DND-41 (cell line): ENCODE data around the gene POLDIP3.
A peak's percentile ranks its signal among the peaks of the same experiment; 100 is the strongest.

Experiments used
- ATAC-seq: fragments of 200-7000 bp; cut with Tn5 transposase; 3 replicates; pipeline ENCODE4 v1.9.1; 2021; ENCODE audit warnings: low read depth; ENCODE audit not compliant: insufficient read depth
- DNase-seq: peaks from one replicate; pipeline ENCODE4 v3.0.0-alpha.2; 2020
- H2AFZ ChIP-seq: 2 replicates; pipeline ENCODE4 v1.6.0; 2012; ENCODE audit warnings: low read depth, low read length
- H3K27ac ChIP-seq: 2 replicates; pipeline ENCODE4 v1.5.1; 2012; ENCODE audit warnings: low read length, inconsistent platforms
- H3K27me3 ChIP-seq: fragments of 200-600 bp; sonication (generic); 2 replicates; pipeline ENCODE4 v1.6.0; 2012; ENCODE audit warnings: low read length, mild to moderate bottlenecking, inconsistent platforms; ENCODE audit not compliant: insufficient read depth, poor library complexity
- H3K36me3 ChIP-seq: 2 replicates; pipeline ENCODE4 v1.5.1; 2012; ENCODE audit warnings: low read length, inconsistent platforms; ENCODE audit not compliant: insufficient read depth
- H3K4me1 ChIP-seq: 2 replicates; pipeline ENCODE4 v1.5.1; 2012; ENCODE audit warnings: mild to moderate bottlenecking, low read length; ENCODE audit not compliant: insufficient read depth
- H3K4me2 ChIP-seq: 2 replicates; pipeline ENCODE4 v1.6.0; 2012; ENCODE audit warnings: mild to moderate bottlenecking, moderate library complexity, low read length, inconsistent platforms; ENCODE audit not compliant: insufficient read depth
- H3K4me3 ChIP-seq, 2 experiments: fragments of 200-600 bp in 1 of 2; shearing (Covaris generic) in 1 of 2; 2 replicates each; pipeline ENCODE4 v1.5.1; 2012 to 2016; ENCODE audit warnings: inconsistent platforms in 2 of 2, low read length in 2 of 2, mild to moderate bottlenecking in 2 of 2, low read depth in 1 of 2, moderate library complexity in 1 of 2
- H3K79me2 ChIP-seq: 2 replicates; pipeline ENCODE4 v1.6.0; 2012; ENCODE audit warnings: low read length, inconsistent platforms; ENCODE audit not compliant: insufficient read depth
- H3K9ac ChIP-seq: 2 replicates; pipeline ENCODE4 v1.6.0; 2012; ENCODE audit warnings: low read depth, mild to moderate bottlenecking, inconsistent platforms, low read length, moderate library complexity
- H3K9me3 ChIP-seq: 2 replicates; pipeline ENCODE4 v1.5.1; 2012; ENCODE audit warnings: low read length, moderate library complexity, mild to moderate bottlenecking, inconsistent platforms; ENCODE audit not compliant: insufficient read depth, severe bottlenecking
- H4K20me1 ChIP-seq: 2 replicates; pipeline ENCODE4 v1.6.0; 2012; ENCODE audit warnings: low read length; ENCODE audit not compliant: insufficient read depth
- EZH2 ChIP-seq: IDR thresholded peaks from 3 replicates; pipeline ENCODE4 v1.6.1; 2012; ENCODE audit warnings: borderline replicate concordance, low read depth, mild to moderate bottlenecking, moderate library complexity, low read length, inconsistent platforms; ENCODE audit not compliant: severe bottlenecking
- TF ChIP-seq, protein P1 (sequence below): IDR thresholded peaks from 2 replicates; pipeline ENCODE4 v1.5.1; 2012; ENCODE audit warnings: borderline replicate concordance, low read length, moderate library complexity, mild to moderate bottlenecking; ENCODE audit not compliant: poor library complexity, severe bottlenecking; ENCODE audit errors: extremely low read depth

Gene POLDIP3

DNA sequence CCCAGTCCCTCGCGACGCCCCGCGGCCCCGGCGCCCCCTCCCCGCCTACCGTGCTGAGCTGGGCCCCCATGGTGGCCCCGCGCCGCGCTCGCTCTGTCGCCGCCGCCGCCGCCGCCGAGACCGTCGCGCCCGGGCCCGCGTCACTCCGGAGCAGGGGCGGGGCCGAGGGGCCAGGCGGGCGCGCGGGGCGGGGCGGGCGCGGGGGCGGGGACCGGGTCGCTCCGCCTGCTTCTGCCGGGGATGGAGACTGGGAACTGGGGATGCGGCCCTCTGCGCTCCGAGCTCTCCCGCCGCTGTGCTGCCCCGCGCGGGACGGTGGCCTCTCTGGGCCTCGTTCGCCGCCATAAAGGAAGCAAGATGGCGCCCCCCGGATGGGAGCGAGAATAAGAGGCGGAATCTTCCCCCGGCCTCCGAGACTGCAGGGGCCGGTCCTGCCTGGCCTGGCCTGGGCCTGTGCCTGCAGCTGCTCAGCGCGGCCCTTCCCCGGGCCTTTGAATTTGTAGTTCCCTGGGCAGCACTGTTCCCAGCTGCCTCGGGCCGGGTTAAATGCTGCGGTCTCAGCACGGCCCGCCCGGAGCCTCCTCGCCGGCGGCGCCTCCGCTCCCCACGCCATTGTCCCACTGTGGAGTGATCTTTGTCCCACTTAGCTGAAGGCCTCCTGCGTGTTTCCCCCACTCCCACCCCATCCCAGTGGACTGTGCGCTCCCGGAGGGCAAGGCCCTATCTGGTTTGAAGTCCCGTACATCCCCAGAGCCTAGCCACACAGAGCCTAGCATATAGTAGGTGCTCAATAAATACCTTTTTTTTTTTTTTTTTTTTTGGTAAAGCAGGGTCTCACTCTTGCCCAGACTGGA, 34.8 kb upstream of the POLDIP3 start, which contains the start of gene CYB5R3:
Gene CYB5R3 (minus strand): TSS at position 147 of the 854 bp plus-strand sequence. CDS start 77 bp downstream, at position 70.
- H3K4me2 ChIP-seq, result peak within 1 kb of the TSS; percentile 95
- peaks cover 37% of the 10 kb centered on the region for H4K20me1 ChIP-seq
- peak within 1 kb of the TSS; percentile 82 for H2AFZ ChIP-seq
- TF ChIP-seq, protein P1, sequence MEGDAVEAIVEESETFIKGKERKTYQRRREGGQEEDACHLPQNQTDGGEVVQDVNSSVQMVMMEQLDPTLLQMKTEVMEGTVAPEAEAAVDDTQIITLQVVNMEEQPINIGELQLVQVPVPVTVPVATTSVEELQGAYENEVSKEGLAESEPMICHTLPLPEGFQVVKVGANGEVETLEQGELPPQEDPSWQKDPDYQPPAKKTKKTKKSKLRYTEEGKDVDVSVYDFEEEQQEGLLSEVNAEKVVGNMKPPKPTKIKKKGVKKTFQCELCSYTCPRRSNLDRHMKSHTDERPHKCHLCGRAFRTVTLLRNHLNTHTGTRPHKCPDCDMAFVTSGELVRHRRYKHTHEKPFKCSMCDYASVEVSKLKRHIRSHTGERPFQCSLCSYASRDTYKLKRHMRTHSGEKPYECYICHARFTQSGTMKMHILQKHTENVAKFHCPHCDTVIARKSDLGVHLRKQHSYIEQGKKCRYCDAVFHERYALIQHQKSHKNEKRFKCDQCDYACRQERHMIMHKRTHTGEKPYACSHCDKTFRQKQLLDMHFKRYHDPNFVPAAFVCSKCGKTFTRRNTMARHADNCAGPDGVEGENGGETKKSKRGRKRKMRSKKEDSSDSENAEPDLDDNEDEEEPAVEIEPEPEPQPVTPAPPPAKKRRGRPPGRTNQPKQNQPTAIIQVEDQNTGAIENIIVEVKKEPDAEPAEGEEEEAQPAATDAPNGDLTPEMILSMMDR, result no peak
- no peak for TF ChIP-seq EZH2
- peak within 1 kb of the TSS; percentile 97 for H3K9ac ChIP-seq
- H3K27ac ChIP-seq, result peak within 1 kb of the TSS; percentile 82
- H3K27me3 ChIP-seq, result no peaks in the 10 kb centered on the region
- no peaks in the 10 kb centered on the region for H3K9me3 ChIP-seq
- ATAC-seq (peak; percentile 91), DNase-seq (peak; percentile 87)
- H3K4me3 ChIP-seq, result peak within 1 kb of the TSS; percentile 78 to 90; a peak in 3 of 4 replicates
- H3K79me2 ChIP-seq, result peaks cover 53% of the 10 kb centered on the region
- H3K36me3 ChIP-seq, result peaks cover 12% of the 10 kb centered on the region
- peaks cover 42% of the 10 kb centered on the region for H3K4me1 ChIP-seq

DNA sequence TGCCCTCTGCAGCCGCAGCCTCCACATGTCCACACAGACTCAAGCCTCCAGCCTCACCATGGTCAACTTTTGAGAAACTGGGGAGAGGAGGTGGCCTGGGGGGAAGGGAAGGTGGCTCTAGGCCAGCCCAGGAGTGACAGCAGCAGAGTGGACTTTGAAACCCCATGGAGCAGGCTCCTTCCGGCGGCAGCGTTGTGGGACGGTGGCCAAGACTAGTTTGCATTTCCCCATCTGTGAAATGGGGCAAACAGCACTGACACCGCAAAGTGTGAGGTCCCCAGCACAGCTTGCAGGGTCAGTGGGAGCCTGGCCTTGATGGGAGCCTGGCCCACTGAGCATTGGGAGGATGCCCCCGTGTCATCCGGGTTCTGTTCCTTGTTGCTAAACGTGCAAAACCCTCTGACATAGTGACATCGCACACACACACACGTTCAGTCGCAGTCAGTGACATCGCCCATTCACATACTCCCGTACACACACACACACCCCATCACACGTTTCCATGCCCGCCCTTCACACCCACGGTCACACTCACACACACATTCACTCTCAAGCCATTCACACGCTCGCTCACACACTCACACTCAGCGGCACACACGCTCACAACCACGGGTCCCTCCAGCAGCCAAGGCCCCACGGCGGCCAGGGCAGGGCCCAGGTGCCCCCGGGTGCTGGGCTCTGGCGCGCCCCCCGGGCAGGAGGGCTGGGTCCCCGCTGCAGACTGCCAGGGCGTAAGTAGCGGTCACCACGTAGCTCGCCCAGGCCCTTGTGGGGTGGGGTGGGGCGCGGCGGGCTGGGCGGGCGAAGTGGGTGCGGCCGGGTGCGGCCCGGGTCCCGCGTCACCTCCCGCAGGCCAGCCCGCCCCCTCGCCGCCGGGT, 33.9 kb upstream of the POLDIP3 start:
- Histone ChIP-seq H4K20me1 (peaks cover 46% of the 10 kb centered on the region), H3K9me3 (no peaks in the 10 kb centered on the region), H3K4me1 (peaks cover 42% of the 10 kb centered on the region), H3K4me2 (peak overlapping the region; percentile 95), H3K79me2 (peaks cover 62% of the 10 kb centered on the region), H3K36me3 (peaks cover 12% of the 10 kb centered on the region), H3K9ac (peak overlapping the region; percentile 97), H3K27ac (peak overlapping the region; percentile 82), H3K4me3 (peak overlapping the region; percentile 78 to 90; a peak in 3 of 4 replicates), H2AFZ (peak overlapping the region; percentile 82), H3K27me3 (no peaks in the 10 kb centered on the region)
- ATAC-seq (peak; percentile 31), DNase-seq (peak; percentile 32)
- TF ChIP-seq, protein P1, result no peak
- TF ChIP-seq EZH2, result no peak

DNA sequence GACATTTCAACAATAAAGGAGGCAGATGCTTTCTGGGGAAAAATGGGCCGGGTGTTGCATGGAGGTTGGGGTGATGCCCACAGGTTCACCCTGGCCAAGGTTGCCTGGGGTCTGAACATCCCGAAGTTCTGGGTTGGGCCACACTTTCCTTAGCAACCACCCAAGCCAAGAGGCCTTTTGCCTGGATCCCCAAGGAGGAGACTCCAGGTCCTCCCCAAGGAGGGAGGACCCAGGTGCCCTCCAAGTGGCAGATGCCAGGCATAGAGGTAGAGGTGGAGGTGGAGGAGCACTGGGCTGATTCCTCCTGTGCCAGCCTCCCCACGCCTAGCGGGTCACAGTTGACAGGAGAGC, 33.3 kb upstream of the POLDIP3 start:
- no peaks in the 10 kb centered on the region for H3K9me3 ChIP-seq
- DNase-seq (no peak), ATAC-seq (no peak)
- no peak for TF ChIP-seq EZH2
- TF ChIP-seq, protein P1, result no peak
- H4K20me1 ChIP-seq, result peaks cover 50% of the 10 kb centered on the region
- H2AFZ ChIP-seq, result no peak overlapping the region
- peaks cover 12% of the 10 kb centered on the region for H3K36me3 ChIP-seq
- peak overlapping the region; percentile 82 for H3K27ac ChIP-seq
- H3K79me2 ChIP-seq, result peaks cover 67% of the 10 kb centered on the region
- peak overlapping the region; percentile 78 to 90; a peak in 3 of 4 replicates for H3K4me3 ChIP-seq
- peak overlapping the region; percentile 95 for H3K4me2 ChIP-seq
- no peaks in the 10 kb centered on the region for H3K27me3 ChIP-seq
- H3K9ac ChIP-seq, result peak overlapping the region; percentile 97
- peaks cover 42% of the 10 kb centered on the region for H3K4me1 ChIP-seq
